Heart left ventricle (tissue), 16 donors: Measurements from ENCODE around the gene ECT2. TPM values are rescaled to one million over a fixed set of nuclear protein-coding genes. Genes with fewer than 3 reads are reported as not detected.

Source experiments
- ATAC-seq, 4 donors: fragments of 200-7000 bp; cut with Tn5 transposase; one replicate each; pipeline ENCODE4 v1.9.1; 2020 to 2022; ENCODE audit warnings: moderate library complexity in 4 of 4, mild to moderate bottlenecking in 3 of 4, moderate number of reproducible peaks in 1 of 4
- DNase-seq, 5 donors: peaks; one replicate each; pipeline ENCODE4 v3.0.0-alpha.2; 2020
- H3K27ac ChIP-seq, 12 donors: fragments of 200-600 bp; sonication (generic) in 4 of 12; one replicate each; pipeline versions ENCODE4 v1.5.0 to v1.8.0; 2016 to 2022; ENCODE audit warnings: mild to moderate bottlenecking in 2 of 12
- H3K27me3 ChIP-seq, 9 donors: fragments of 200-600 bp; sonication (generic) in 2 of 9; one replicate each; pipeline versions ENCODE4 v1.5.1 to v1.8.0; 2016 to 2022; ENCODE audit warnings: mild to moderate bottlenecking in 3 of 9
- H3K36me3 ChIP-seq, 9 donors: fragments of 200-600 bp; sonication (generic) in 2 of 9; one replicate each; pipeline versions ENCODE4 v1.5.0 to v1.8.0; 2018 to 2022; ENCODE audit warnings: mild to moderate bottlenecking in 2 of 9
- H3K4me1 ChIP-seq, 12 donors: fragments of 200-600 bp; sonication (generic) in 4 of 12; one replicate each; pipeline versions ENCODE4 v1.5.0 to v1.8.0; 2016 to 2022; ENCODE audit warnings: mild to moderate bottlenecking in 3 of 12
- H3K4me3 ChIP-seq, 12 donors: fragments of 200-600 bp; sonication (generic) in 4 of 12; one replicate each; pipeline versions ENCODE4 v1.5.0 to v1.8.0; 2017 to 2022; ENCODE audit warnings: mild to moderate bottlenecking in 9 of 12, moderate library complexity in 4 of 12
- H3K9me3 ChIP-seq, 12 donors: fragments of 200-600 bp; sonication (generic) in 4 of 12; one replicate each; pipeline versions ENCODE4 v1.5.0 to v1.8.0; 2016 to 2022; ENCODE audit warnings: mild to moderate bottlenecking in 1 of 12
- POLR2A ChIP-seq, 2 donors: fragments of 450-650 bp; IDR thresholded peaks; one replicate each; pipeline ENCODE4 v1.6.1; 2017; ENCODE audit warnings: antibody characterized with exemption in 2 of 2, mild to moderate bottlenecking in 2 of 2, moderate library complexity in 2 of 2
- WGBS, 4 donors: extraction: QIAGEN DNeasy Blood & Tissue Kit in 2 of 4; methylation state at CpG; one replicate each; pipeline versions ENCODE4 v1.1.5 to v1.1.7; 2013 to 2018; 5-methylcytosine and 5-hydroxymethylcytosine counted together
- intact Hi-C, 10 donors: fragments of 100-400 bp; cut with DNase I; formaldehyde crosslinking; loops; one replicate each; pipeline versions ENCODE4 v1.11.1 to v1.14.2; 2022
- polyA plus RNA-seq, 2 donors: library from polyadenylated mRNA; stranded (reverse); fragments of 200-250 nt; gene quantifications; one replicate each; pipeline ENCODE4 v1.2.3, GENCODE V29; 2013
- total RNA-seq, 9 donors: library from RNA; depleted of rRNA in 2 of 9; stranded (reverse); fragments of >200 nt in 2 of 9; fragmentation: NEBNext Ultra II Directional in 3 of 9; extraction: Animal tissue kit (Norgen Biotek cat#: 25700) in 3 of 9; gene quantifications; one replicate each; pipeline versions ENCODE4 v1.1.0 to v1.2.4, GENCODE V29; 2016 to 2023
- TF ChIP-seq, protein P1 (sequence below), 12 donors: fragments of 200-600 bp; sonication (generic) in 4 of 12; IDR thresholded peaks; one replicate each; pipeline versions ENCODE4 v1.5.0 to v1.8.0; 2018 to 2022; ENCODE audit warnings: antibody characterized with exemption in 12 of 12, mild to moderate bottlenecking in 5 of 12
- donor health status: ischemic (EF 13 %, LVEDD 7.1; RV severe dilation, severe dysfunction).
- donor health status: healthy with polysubstance abuse.
- donor health status: DM: no; HTN: yes; CAD: no.
- donor health status: DM: no; HTN: no; CAD: no.
- donor health status: ischemic (EF 25% LVEDD 6.9; RV normal size, moderate dysfunction).
- donor health status: ischemic (EF 25% LVEDD 5.7; RV mildly dilated, moderate dysfunction).
- donor health status: healthy.
- donor health status: DM: yes; HTN: yes; CAD: no.
- donor health status: ischemic (EF 35%, LVEDD 5.7; RV mildly dilated, moderate dysfunction).
- donor health status: nonischemic (EF 11% LVEDD 7.7; RV severe dilation, severe dysfunction).
- donor health status: DM: yes; HTN: yes; CAD: no.
- donor health status: PGD.
- donor health status: ischemic (EF 29% LVEDD 5.4; RV normal size, mild dysfunction).
- donor health status: nonischemic (EF 23%, LVEDD 6.1; RV moderate dilation, normal function).

Gene ECT2
- total and polyA plus RNA-seq, 11 donors, result 1.6 to 9.1 (median 4.4) TPM

DNA sequence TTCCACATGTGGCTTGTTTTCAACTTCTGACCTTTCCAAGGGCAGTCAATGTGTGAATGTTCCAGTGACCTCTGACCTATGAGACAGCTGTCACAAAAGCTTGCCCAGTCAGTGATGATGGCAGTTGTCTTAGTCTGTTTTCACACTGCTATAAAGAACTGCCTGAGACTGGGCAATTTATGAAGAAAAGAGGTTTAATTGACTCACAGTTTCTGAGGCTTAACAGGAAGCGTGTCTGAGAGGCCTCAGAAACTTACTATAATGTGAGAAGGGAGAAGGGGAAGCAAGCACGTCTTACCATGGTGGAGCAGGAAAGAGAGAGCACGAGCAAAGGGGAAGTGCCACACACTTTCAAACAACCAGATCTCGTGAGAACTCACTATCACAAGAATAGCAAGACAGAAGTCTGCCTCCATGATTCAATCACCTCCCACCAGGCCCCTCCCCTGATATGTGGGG is 95.6 kb downstream of the ECT2 start:
- WGBS, 4 donors, result 59 to 71% (median 67%) methylated on average over 4 of the region's 4 CpGs
- no peaks in the 10 kb centered on the region for H3K27me3 ChIP-seq
- ATAC-seq (no peak), DNase-seq (no peak)
- TF ChIP-seq, protein P1, sequence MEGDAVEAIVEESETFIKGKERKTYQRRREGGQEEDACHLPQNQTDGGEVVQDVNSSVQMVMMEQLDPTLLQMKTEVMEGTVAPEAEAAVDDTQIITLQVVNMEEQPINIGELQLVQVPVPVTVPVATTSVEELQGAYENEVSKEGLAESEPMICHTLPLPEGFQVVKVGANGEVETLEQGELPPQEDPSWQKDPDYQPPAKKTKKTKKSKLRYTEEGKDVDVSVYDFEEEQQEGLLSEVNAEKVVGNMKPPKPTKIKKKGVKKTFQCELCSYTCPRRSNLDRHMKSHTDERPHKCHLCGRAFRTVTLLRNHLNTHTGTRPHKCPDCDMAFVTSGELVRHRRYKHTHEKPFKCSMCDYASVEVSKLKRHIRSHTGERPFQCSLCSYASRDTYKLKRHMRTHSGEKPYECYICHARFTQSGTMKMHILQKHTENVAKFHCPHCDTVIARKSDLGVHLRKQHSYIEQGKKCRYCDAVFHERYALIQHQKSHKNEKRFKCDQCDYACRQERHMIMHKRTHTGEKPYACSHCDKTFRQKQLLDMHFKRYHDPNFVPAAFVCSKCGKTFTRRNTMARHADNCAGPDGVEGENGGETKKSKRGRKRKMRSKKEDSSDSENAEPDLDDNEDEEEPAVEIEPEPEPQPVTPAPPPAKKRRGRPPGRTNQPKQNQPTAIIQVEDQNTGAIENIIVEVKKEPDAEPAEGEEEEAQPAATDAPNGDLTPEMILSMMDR (IDR thresholded peaks at IDR 0.05), result no peak
- no peak for TF ChIP-seq POLR2A (IDR thresholded peaks at IDR 0.05)
- no peak overlapping the region for H3K4me3 ChIP-seq
- peaks cover 0 to 3% (median 0%) of the 10 kb centered on the region in 12 donors for H3K4me1 ChIP-seq
- no peaks in the 10 kb centered on the region for H3K36me3 ChIP-seq
- no peaks in the 10 kb centered on the region for H3K9me3 ChIP-seq
- H3K27ac ChIP-seq, result no peak overlapping the region
- intact Hi-C loops, result no loop called here

DNA sequence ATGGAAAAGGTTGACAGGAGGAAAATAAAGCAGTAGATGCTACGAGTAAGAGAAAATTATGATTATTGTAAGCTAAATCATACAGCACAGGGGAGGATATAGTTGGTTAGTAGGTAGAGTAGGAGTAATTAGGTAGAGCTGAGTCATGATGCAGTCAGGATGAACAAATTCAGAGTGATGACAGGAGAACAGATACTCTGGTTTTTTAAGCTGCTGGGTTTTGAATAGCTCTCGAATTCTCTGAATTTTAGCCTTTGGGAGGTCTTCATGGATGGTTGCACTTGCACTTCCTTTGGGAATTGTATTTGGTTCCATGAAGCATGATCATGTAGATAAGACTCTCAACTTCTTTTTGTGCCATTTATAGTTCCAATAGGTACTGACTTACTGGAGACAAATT is 96.2 kb downstream of the ECT2 start:
- H3K4me1 ChIP-seq, result peaks cover 0 to 3% (median 0%) of the 10 kb centered on the region in 12 donors
- 68 to 83% (median 74%) methylated on average over 2 of the region's 2 CpGs for whole genome bisulfite sequencing, 4 donors

DNA sequence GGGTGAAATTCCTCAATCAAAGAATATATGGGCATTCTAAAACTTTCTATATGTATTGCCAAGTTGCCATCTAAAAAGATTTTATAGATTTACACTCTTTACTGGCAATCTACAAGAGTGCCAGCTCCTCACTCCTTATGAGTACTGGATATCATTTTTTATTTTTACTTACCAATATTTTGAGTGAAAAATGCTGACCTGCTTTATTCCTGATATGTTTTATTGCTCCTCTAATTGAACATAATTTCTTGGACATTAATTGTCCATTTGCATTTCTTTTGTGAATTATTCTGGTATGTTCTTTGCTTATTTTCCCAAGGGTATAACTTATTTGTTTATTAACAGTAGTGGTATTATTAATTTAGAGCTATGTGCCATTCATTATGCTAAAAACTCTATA is 96.8 kb downstream of the ECT2 start:
- DNase-seq (no peak), ATAC-seq (no peak)
- Histone ChIP-seq H3K9me3 (no peaks in the 10 kb centered on the region), H3K4me1 (peaks cover 0 to 3% (median 0%) of the 10 kb centered on the region in 12 donors), H3K27ac (no peak overlapping the region), H3K4me3 (no peak overlapping the region), H3K36me3 (no peaks in the 10 kb centered on the region), H3K27me3 (no peaks in the 10 kb centered on the region)
- no peak for TF ChIP-seq POLR2A (IDR thresholded peaks at IDR 0.05)
- TF ChIP-seq, protein P1 (IDR thresholded peaks at IDR 0.05), result no peak
- intact Hi-C loops, result no loop called here

More for the DNA sequence above, 96.2 kb downstream of the ECT2 start:
- intact Hi-C loops, result no loop called here
- no peak overlapping the region for H3K27ac ChIP-seq
- no peaks in the 10 kb centered on the region for H3K36me3 ChIP-seq
- H3K9me3 ChIP-seq, result no peaks in the 10 kb centered on the region
- no peak for DNase-seq
- no peaks in the 10 kb centered on the region for H3K27me3 ChIP-seq
- no peak overlapping the region for H3K4me3 ChIP-seq
- TF ChIP-seq, protein P1 (IDR thresholded peaks at IDR 0.05), result no peak
- no peak for TF ChIP-seq POLR2A (IDR thresholded peaks at IDR 0.05)
- ATAC-seq, result no peak

GRCh38 chr3:172848910-172849309 is 98.4 kb downstream of the ECT2 start:
- H3K4me1 ChIP-seq, result peaks cover 0 to 3% (median 0%) of the 10 kb centered on the region in 12 donors
- TF ChIP-seq POLR2A (IDR thresholded peaks at IDR 0.05), result no peak
- TF ChIP-seq, protein P1 (IDR thresholded peaks at IDR 0.05), result no peak
- no peaks in the 10 kb centered on the region for H3K27me3 ChIP-seq
- ATAC-seq, result no peak
- H3K36me3 ChIP-seq, result no peaks in the 10 kb centered on the region
- DNase-seq, result no peak
- intact Hi-C loops, result no loop called here
- H3K9me3 ChIP-seq, result no peaks in the 10 kb centered on the region
- WGBS, 4 donors, result 36 to 56% (median 45%) methylated on average over 1 of the region's 1 CpG
- no peak overlapping the region for H3K27ac ChIP-seq
- no peak overlapping the region for H3K4me3 ChIP-seq
